Measurements from ENCODE around the gene SLC9A1.

SLC9A1 gene

GRCh38 chr1:27106561-27107323 lies 48.2 kb downstream of the SLC9A1 start (continued):
- TF ChIP-seq PRDM10 (tag by site-specific recombination; IDR thresholded peaks at IDR 0.05) = no peak

GRCh38 chr1:27105018-27105417 lies 49.9 kb downstream of the SLC9A1 start:
- Histone ChIP-seq H3K36me3 (ENCODE audit: control insufficient read depth in 2 of 2, insufficient read depth in 1 of 2, low read length in 2 of 2) (peaks cover 0 to 68% of the 10 kb centered on the region in 2 experiments; a peak in 1 of 3 replicates), H3K27ac (ENCODE audit: extremely low read depth, low read depth, low read length) (no peak overlapping the region), H3K9me3 (ENCODE audit: control insufficient read depth, insufficient read depth, low read depth, low read length) (no peaks in the 10 kb centered on the region), H3K4me1 (ENCODE audit: control insufficient read depth, insufficient read depth, low read length) (no peaks in the 10 kb centered on the region), H3K4me3 (ENCODE audit: low read depth, low read length) (no peak overlapping the region)
- TF ChIP-seq ZNF510 (tag by site-specific recombination; IDR thresholded peaks at IDR 0.05; ENCODE audit: insufficient replicate concordance) = no peak
- TF ChIP-seq ZNF580 (tag by site-specific recombination; IDR thresholded peaks at IDR 0.05) = no peak
- no peak for TF ChIP-seq ZNF560 (tag by site-specific recombination; IDR thresholded peaks at IDR 0.05; ENCODE audit: borderline replicate concordance)
- no peak for TF ChIP-seq ZNF335 (tag by site-specific recombination; conservative IDR thresholded peaks at IDR 0.05)
- TF ChIP-seq ZNF692 (tag by site-specific recombination; IDR thresholded peaks at IDR 0.05) = no peak
- TF ChIP-seq ZNF610 (tag by site-specific recombination; IDR thresholded peaks at IDR 0.05; ENCODE audit: borderline replicate concordance) = no peak
- ChIA-PET CTCF (interaction anchor here (0.6 to 7.8 kb wide), 7 partner anchors 12 to 192 kb away, joined by 3 to 88 read pairs (median 3); no protein-coding TSS in a partner anchor), POLR2A (interaction anchor here (1.0 kb wide), 1 partner anchor 50 kb away, joined by 4 read pairs; the partner anchor contains the start of gene SLC9A1)

GRCh38 chr1:27103498-27103897 lies 51.4 kb downstream of the SLC9A1 start:
- H3K36me3 ChIP-seq (ENCODE audit: control insufficient read depth in 2 of 2, insufficient read depth in 1 of 2, low read length in 2 of 2) = peaks cover 0 to 54% of the 10 kb centered on the region in 2 experiments; a peak in 1 of 3 replicates
- no peak overlapping the region for H3K27ac ChIP-seq (ENCODE audit: extremely low read depth, low read depth, low read length)
- POLR2A ChIA-PET = interaction anchor here (2.4 kb wide), 1 partner anchor 51 kb away, joined by 8 read pairs; the partner anchor contains the start of gene SLC9A1
- CTCF ChIA-PET = interaction anchor here (0.6 to 15.2 kb wide), 20 partner anchors 15 to 744 kb away, joined by 3 to 329 read pairs (median 3); no protein-coding TSS in a partner anchor
- no peak for TF ChIP-seq TCF7L2 (IDR thresholded peaks at IDR 0.05; ENCODE audit: borderline replicate concordance, low read depth, low read length)
- peak; percentile 40; the same call in 1 of the 2 replicates for TF ChIP-seq ZNF600 (tag by site-specific recombination; IDR thresholded peaks at IDR 0.05)
- H3K9me3 ChIP-seq (ENCODE audit: control insufficient read depth, insufficient read depth, low read depth, low read length) = no peaks in the 10 kb centered on the region
- no peak overlapping the region for H3K4me3 ChIP-seq (ENCODE audit: low read depth, low read length)
- peaks cover 8% of the 10 kb centered on the region for H3K4me1 ChIP-seq (ENCODE audit: control insufficient read depth, insufficient read depth, low read length)

- peaks cover 8% of the 10 kb centered on the region for H3K4me1 ChIP-seq (ENCODE audit: control insufficient read depth, insufficient read depth, low read length)
- no peaks in the 10 kb centered on the region for H3K9me3 ChIP-seq (ENCODE audit: control insufficient read depth, insufficient read depth, low read depth, low read length)
- ChIA-PET CTCF (interaction anchor here (0.6 to 15.2 kb wide), 39 partner anchors 9 to 745 kb away, joined by 3 to 329 read pairs (median 4); partner anchors contain the start of gene WDTC1), POLR2A (interaction anchor here (0.6 to 2.4 kb wide), 3 partner anchors 51 to 198 kb away, joined by 3 to 8 read pairs (median 5); partner anchors contain the start of gene SLC9A1)
- H3K4me3 ChIP-seq (ENCODE audit: low read depth, low read length) = no peak overlapping the region
- H3K27ac ChIP-seq (ENCODE audit: extremely low read depth, low read depth, low read length) = no peak overlapping the region
- peaks cover 0 to 54% of the 10 kb centered on the region in 2 experiments; a peak in 1 of 3 replicates for H3K36me3 ChIP-seq (ENCODE audit: control insufficient read depth in 2 of 2, insufficient read depth in 1 of 2, low read length in 2 of 2)
- TF ChIP-seq ZNF391 (tag by site-specific recombination; IDR thresholded peaks at IDR 0.05; ENCODE audit: borderline replicate concordance, low read depth) (peak; percentile 47; the same call in 1 of the 2 replicates), CTCF (tag by site-specific recombination; IDR thresholded peaks at IDR 0.05) (peak; percentile 94), IKZF3 (tag by site-specific recombination; IDR thresholded peaks at IDR 0.05) (no peak), ZNF514 (tag by site-specific recombination; IDR thresholded peaks at IDR 0.05) (no peak), GLIS2 (tag by site-specific recombination; IDR thresholded peaks at IDR 0.05) (peak; percentile 39), ZSCAN30 (tag by site-specific recombination; IDR thresholded peaks at IDR 0.05) (0 out of 2 replicates have a peak, but pooled peaks have one; percentile 44), ZNF654 (tag by site-specific recombination; IDR thresholded peaks at IDR 0.05; ENCODE audit: low read depth) (peak; percentile 92), ZNF394 (tag by site-specific recombination; IDR thresholded peaks at IDR 0.05; ENCODE audit: borderline replicate concordance) (peak; percentile 18; the same call in 1 of the 2 replicates)
Measured at GRCh38 chr1:27102707-27103468, 52.0 kb downstream of the SLC9A1 start.

All from HEK293 (cell line).